ENCODE measurements around the gene PAIP2. TPM values are rescaled to one million over a fixed set of nuclear protein-coding genes. Genes with fewer than 3 reads are reported as not detected.
A peak's percentile ranks its signal among the peaks of the same experiment; 100 is the strongest.

Gene PAIP2
- total RNA-seq, 1 experiment from 2014 or later: 95.0 TPM

GRCh38 chr5:139335811-139336210 lies 5.8 kb upstream of the PAIP2 start:
- H3K27ac ChIP-seq (ENCODE audit: low read depth, low read length, poor library complexity, severe bottlenecking): no peak overlapping the region
- CTCF ChIA-PET: no interaction called here
- intact Hi-C loops (cut with micrococcal nuclease; ENCODE audit: unreplicated experiment): no loop called here
- POLR2A ChIA-PET (ENCODE audit: low non-redundant PET): interaction anchor here (0.6 kb wide), 1 partner anchor 42 kb away, joined by 4 read pairs; no protein-coding TSS in a partner anchor
- H3K4me1 ChIP-seq (ENCODE audit: insufficient read depth, low read length, poor library complexity, severe bottlenecking): no peaks in the 10 kb centered on the region
- no TSS peak for BruUV-seq (replicated peaks)
- DNase-seq (ENCODE audit: low spot score): no peak
- H3K27me3 ChIP-seq (replicated peaks; ENCODE audit: insufficient read depth, low read depth, low read length, poor library complexity): no peaks in the 10 kb centered on the region
- H3K9me3 ChIP-seq (ENCODE audit: low read depth, low read length, poor library complexity, severe bottlenecking): no peaks in the 10 kb centered on the region
- TF ChIP-seq EZH2 (IDR thresholded peaks at IDR 0.05; ENCODE audit: borderline replicate concordance, low read depth, low read length, poor library complexity, severe bottlenecking) (no peak), CTCF (conservative IDR thresholded peaks at IDR 0.05; ENCODE audit: low read depth, low read length) (no peak)
- peaks cover 25% of the 10 kb centered on the region for H3K36me3 ChIP-seq (ENCODE audit: insufficient read depth, low read length, poor library complexity, severe bottlenecking)
- H3K4me3 ChIP-seq (ENCODE audit: low read depth, low read length, poor library complexity, severe bottlenecking): no peak overlapping the region

- no peak overlapping the region for H3K4me3 ChIP-seq (ENCODE audit: low read depth, low read length, poor library complexity, severe bottlenecking)
- H3K27me3 ChIP-seq (replicated peaks; ENCODE audit: insufficient read depth, low read depth, low read length, poor library complexity): no peaks in the 10 kb centered on the region
- CTCF ChIA-PET: no interaction called here
- no TSS peak for BruUV-seq (replicated peaks)
- no peak for DNase-seq (ENCODE audit: low spot score)
- H3K9me3 ChIP-seq (ENCODE audit: low read depth, low read length, poor library complexity, severe bottlenecking): no peaks in the 10 kb centered on the region
- H3K4me1 ChIP-seq (ENCODE audit: insufficient read depth, low read length, poor library complexity, severe bottlenecking): peaks cover 12% of the 10 kb centered on the region
- H3K36me3 ChIP-seq (ENCODE audit: insufficient read depth, low read length, poor library complexity, severe bottlenecking): peaks cover 4% of the 10 kb centered on the region
- intact Hi-C loops (cut with micrococcal nuclease; ENCODE audit: unreplicated experiment): no loop called here
- no peak overlapping the region for H3K27ac ChIP-seq (ENCODE audit: low read depth, low read length, poor library complexity, severe bottlenecking)
- TF ChIP-seq CTCF (conservative IDR thresholded peaks at IDR 0.05; ENCODE audit: low read depth, low read length): no peak
- TF ChIP-seq EZH2 (IDR thresholded peaks at IDR 0.05; ENCODE audit: borderline replicate concordance, low read depth, low read length, poor library complexity, severe bottlenecking): no peak
- POLR2A ChIA-PET (ENCODE audit: low non-redundant PET): no interaction called here
These were observed 1.6 kb upstream of the PAIP2 start for GRCh38 chr5:139340051-139340450.

GRCh38 chr5:139341187-139341688 lies 416 bp upstream of the PAIP2 start:
- DNase-seq (ENCODE audit: low spot score): no peak
- intact Hi-C loops (cut with micrococcal nuclease; ENCODE audit: unreplicated experiment): no loop called here
- ChIA-PET CTCF (no interaction called here), POLR2A (ENCODE audit: low non-redundant PET) (no interaction called here)
- Histone ChIP-seq H3K4me3 (ENCODE audit: low read depth, low read length, poor library complexity, severe bottlenecking) (peak overlapping the region; percentile 74), H3K9me3 (ENCODE audit: low read depth, low read length, poor library complexity, severe bottlenecking) (no peaks in the 10 kb centered on the region), H3K4me1 (ENCODE audit: insufficient read depth, low read length, poor library complexity, severe bottlenecking) (peaks cover 12% of the 10 kb centered on the region), H3K27me3 (replicated peaks; ENCODE audit: insufficient read depth, low read depth, low read length, poor library complexity) (no peaks in the 10 kb centered on the region), H3K27ac (ENCODE audit: low read depth, low read length, poor library complexity, severe bottlenecking) (peak overlapping the region; percentile 99), H3K36me3 (ENCODE audit: insufficient read depth, low read length, poor library complexity, severe bottlenecking) (peaks cover 4% of the 10 kb centered on the region)
- no TSS peak for BruUV-seq (replicated peaks)
- TF ChIP-seq EZH2 (IDR thresholded peaks at IDR 0.05; ENCODE audit: borderline replicate concordance, low read depth, low read length, poor library complexity, severe bottlenecking): no peak
- TF ChIP-seq CTCF (conservative IDR thresholded peaks at IDR 0.05; ENCODE audit: low read depth, low read length): no peak

All from A673 (cell line).